Brain microvascular endothelial cell (primary cell): Measurements from ENCODE around the gene KLF6.
A peak's percentile ranks its signal among the peaks of the same experiment; 100 is the strongest.

Source experiments
- DNase-seq: peaks from one replicate; pipeline ENCODE4 v3.0.0-alpha.2; 2020
- H3K27ac ChIP-seq: fragments of 250-450 bp; sonication (Bioruptor Pico); 2 replicates; pipeline ENCODE4 v1.5.1; 2020; ENCODE audit warnings: mild to moderate bottlenecking, moderate library complexity
- H3K27me3 ChIP-seq: fragments of 250-450 bp; sonication (Bioruptor Pico); replicated peaks from 2 replicates; pipeline ENCODE4 v1.5.1; 2020; ENCODE audit warnings: mild to moderate bottlenecking
- H3K36me3 ChIP-seq: fragments of 250-450 bp; sonication (Bioruptor Pico); replicated peaks from 2 replicates; pipeline ENCODE4 v1.5.1; 2020; ENCODE audit warnings: mild to moderate bottlenecking
- H3K4me3 ChIP-seq: 2 replicates; pipeline ENCODE4 v1.5.1; 2011; ENCODE audit warnings: low read depth, mild to moderate bottlenecking, control low read depth, low read length, moderate library complexity
- CTCF ChIP-seq: IDR thresholded peaks from 2 replicates; pipeline ENCODE4 v1.5.1; 2011; ENCODE audit warnings: low read depth, mild to moderate bottlenecking, moderate library complexity, low read length, control low read depth, inconsistent platforms; ENCODE audit errors: missing control alignments
- in situ Hi-C: cut with HindIII; loops from 2 replicates; pipeline ENCODE4 v1.10.0; 2017; ENCODE audit warnings: low sequenced_read_pairs, low pct_ligation_motif_present

The KLF6 gene

GRCh38 chr10:3807928-3808496 is 23.0 kb upstream of the KLF6 start:
- Histone ChIP-seq H3K4me3 (no peak overlapping the region), H3K27me3 (no peaks in the 10 kb centered on the region), H3K27ac (peak overlapping the region; percentile 99), H3K36me3 (no peaks in the 10 kb centered on the region)
- in situ Hi-C loops: no loop called here
- no peak for DNase-seq
- TF ChIP-seq CTCF: no peak

- Histone ChIP-seq H3K36me3 (no peaks in the 10 kb centered on the region), H3K4me3 (no peak overlapping the region), H3K27me3 (no peaks in the 10 kb centered on the region), H3K27ac (peak overlapping the region; percentile 99)
- in situ Hi-C loops: no loop called here
- peak; percentile 23 for TF ChIP-seq CTCF
- DNase-seq: no peak
Measured at GRCh38 chr10:3807211-3807927, 22.4 kb upstream of the KLF6 start.

- peak; percentile 92 for DNase-seq
- no peak overlapping the region for H3K4me3 ChIP-seq
- no peak for TF ChIP-seq CTCF
- H3K27me3 ChIP-seq: no peaks in the 10 kb centered on the region
- H3K36me3 ChIP-seq: no peaks in the 10 kb centered on the region
- in situ Hi-C loops: no loop called here
- H3K27ac ChIP-seq: peak overlapping the region; percentile 99
Measured at GRCh38 chr10:3806603-3807002, 21.6 kb upstream of the KLF6 start.

GRCh38 chr10:3805791-3806461 is 20.9 kb upstream of the KLF6 start:
- peak overlapping the region; percentile 10 for H3K4me3 ChIP-seq
- no peak for TF ChIP-seq CTCF
- in situ Hi-C loops: no loop called here
- H3K27me3 ChIP-seq: no peaks in the 10 kb centered on the region
- H3K36me3 ChIP-seq: no peaks in the 10 kb centered on the region
- DNase-seq: peak; percentile 89
- H3K27ac ChIP-seq: peak overlapping the region; percentile 99

- in situ Hi-C loops: no loop called here
- H3K4me3 ChIP-seq: peak overlapping the region; percentile 10
- no peaks in the 10 kb centered on the region for H3K36me3 ChIP-seq
- no peak for TF ChIP-seq CTCF
- peak overlapping the region; percentile 99 for H3K27ac ChIP-seq
- peak; percentile 92 for DNase-seq
- H3K27me3 ChIP-seq: no peaks in the 10 kb centered on the region
Measured at GRCh38 chr10:3805201-3805790, 20.3 kb upstream of the KLF6 start.
